SK-MEL-5 (cell line): ENCODE results near the gene MAP2K7. TPM values are rescaled to one million over a fixed set of nuclear protein-coding genes. Genes with fewer than 3 reads are reported as not detected.

Experiments used
- DNase-seq: peaks from one replicate; pipeline ENCODE4 v3.0.0-alpha.2; 2016; ENCODE audit warnings: low read depth, low spot score
- in situ Hi-C: cut with HindIII; loops from 2 replicates; pipeline ENCODE4 v1.10.0; 2016; ENCODE audit warnings: low sequenced_read_pairs, high pct_unique_total_duplicates, low pct_unique_long_range_greater_than_20kb
- total RNA-seq: library from RNA; depleted of rRNA; stranded (reverse); fragments of >200 nt; shearing (Covaris generic); gene quantifications from 2 replicates; pipeline ENCODE4 v1.2.3, GENCODE V29; 2014; rRNA removed

The MAP2K7 gene
- total RNA-seq, 1 experiment from 2014 or later: 6.4 TPM

- in situ Hi-C loops: no loop called here
- no peak for DNase-seq
Observed at GRCh38 chr19:7962644-7963268, 59.1 kb downstream of the MAP2K7 start.

GRCh38 chr19:7963566-7963965, 59.9 kb downstream of the MAP2K7 start:
- no peak for DNase-seq
- in situ Hi-C loops: no loop called here

Other genes with a start within 250 kb of the MAP2K7 start
- gene RETN, start 234.8 kb upstream of the MAP2K7 start, total RNA-seq: not detected in 2 replicates
- not detected in 2 replicates for gene MCEMP1, start 226.8 kb upstream of the MAP2K7 start, total RNA-seq
- 37.5 and 54.0 TPM in 2 replicates for gene TRAPPC5, start 223.0 kb upstream of the MAP2K7 start, total RNA-seq
- not detected in 2 replicates for gene FCER2, start 201.7 kb upstream of the MAP2K7 start, total RNA-seq
- not detected in 2 replicates for gene CLEC4G, start 171.8 kb upstream of the MAP2K7 start, total RNA-seq
- not detected in 2 replicates for gene CD209, start 156.3 kb upstream of the MAP2K7 start, total RNA-seq
- not detected in 2 replicates for gene CLEC4M, start 140.6 kb upstream of the MAP2K7 start, total RNA-seq
- gene EVI5L, start 73.7 kb upstream of the MAP2K7 start, total RNA-seq: 4.8 and 7.2 TPM in 2 replicates
- gene PRR36, start 29.5 kb upstream of the MAP2K7 start, total RNA-seq: 0.72 TPM in 1 of 2 replicates, not detected in the other
- 0.08 TPM in 1 of 2 replicates, not detected in the other for gene LRRC8E, start 15.4 kb upstream of the MAP2K7 start, total RNA-seq
- gene TGFBR3L, start 11.0 kb downstream of the MAP2K7 start, total RNA-seq: not detected in 2 replicates
- gene SNAPC2, start 16.5 kb downstream of the MAP2K7 start, total RNA-seq: 16.7 and 21.5 TPM in 2 replicates
- 0.37 and 0.42 TPM in 2 replicates for gene CTXN1, start 22.3 kb downstream of the MAP2K7 start, total RNA-seq
- gene TIMM44, start 39.8 kb downstream of the MAP2K7 start, total RNA-seq: 71.4 and 76.4 TPM in 2 replicates
- 37.8 and 40.4 TPM in 2 replicates for gene ELAVL1, start 101.8 kb downstream of the MAP2K7 start, total RNA-seq
- gene CCL25, start 148.9 kb downstream of the MAP2K7 start, total RNA-seq: not detected in 2 replicates
- not detected in 2 replicates for gene FBN3, start 245.7 kb downstream of the MAP2K7 start, total RNA-seq